Measurements from ENCODE around the gene RLN2.
"Not testable (repeated sequence)": the region's sequence is repeated elsewhere in the genome, so short reads cannot be mapped to it uniquely, and the experiment has no call there.

RLN2 gene, protein sequence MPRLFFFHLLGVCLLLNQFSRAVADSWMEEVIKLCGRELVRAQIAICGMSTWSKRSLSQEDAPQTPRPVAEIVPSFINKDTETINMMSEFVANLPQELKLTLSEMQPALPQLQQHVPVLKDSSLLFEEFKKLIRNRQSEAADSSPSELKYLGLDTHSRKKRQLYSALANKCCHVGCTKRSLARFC

DNA sequence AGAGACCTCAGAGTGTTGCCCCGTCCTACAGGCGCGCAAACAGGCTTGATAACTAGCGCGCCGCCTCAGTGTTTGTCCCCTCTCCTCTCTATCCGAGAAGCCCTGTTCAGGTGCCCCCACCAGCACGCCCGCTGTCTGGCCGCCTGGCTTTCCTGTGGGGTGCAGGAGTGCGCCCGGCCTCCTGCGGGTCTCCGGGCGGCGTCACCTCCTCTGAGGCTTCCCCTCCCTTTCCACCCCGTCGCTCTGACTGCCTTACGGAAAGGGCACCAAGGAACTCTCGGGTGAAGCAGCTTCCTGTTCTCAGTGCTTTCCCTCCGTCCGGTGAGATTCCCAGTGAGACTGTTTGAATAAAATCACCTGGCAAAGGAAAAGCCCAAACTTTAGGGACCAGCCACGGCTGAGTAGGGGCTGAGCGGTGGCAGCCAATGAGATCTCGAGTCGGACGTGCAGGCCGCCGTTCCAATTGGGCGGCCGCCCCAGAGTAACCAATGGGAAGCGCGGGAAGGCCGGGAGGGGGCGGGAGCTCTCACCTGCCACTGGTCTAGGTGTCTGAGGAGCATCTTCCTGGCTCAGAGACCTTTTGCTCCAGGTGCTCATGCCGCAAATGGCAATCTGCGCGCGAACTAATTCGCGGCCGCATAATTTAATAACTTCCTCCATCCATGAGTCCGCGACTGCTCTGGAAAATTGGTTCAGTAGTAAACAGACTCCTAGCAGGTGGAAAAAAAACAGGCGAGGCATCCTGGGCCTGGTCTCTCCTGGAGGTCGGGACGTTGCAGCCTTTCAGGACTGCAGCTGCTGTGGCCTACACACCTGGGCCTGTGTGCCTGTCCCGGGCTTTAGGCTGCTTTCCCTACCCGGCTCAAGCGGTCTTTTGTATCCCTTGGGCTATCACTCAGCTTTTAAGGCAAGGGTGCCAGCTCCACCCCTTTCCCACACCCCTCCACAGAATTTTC lies at the start of gene RLN2:
RLN2 (minus strand) TSS at position 877 of the 956 bp plus-strand sequence; CDS start at position 741, 136 bp downstream.
- DNase-seq (ENCODE audit: low spot score): not testable (repeated sequence)

DNA sequence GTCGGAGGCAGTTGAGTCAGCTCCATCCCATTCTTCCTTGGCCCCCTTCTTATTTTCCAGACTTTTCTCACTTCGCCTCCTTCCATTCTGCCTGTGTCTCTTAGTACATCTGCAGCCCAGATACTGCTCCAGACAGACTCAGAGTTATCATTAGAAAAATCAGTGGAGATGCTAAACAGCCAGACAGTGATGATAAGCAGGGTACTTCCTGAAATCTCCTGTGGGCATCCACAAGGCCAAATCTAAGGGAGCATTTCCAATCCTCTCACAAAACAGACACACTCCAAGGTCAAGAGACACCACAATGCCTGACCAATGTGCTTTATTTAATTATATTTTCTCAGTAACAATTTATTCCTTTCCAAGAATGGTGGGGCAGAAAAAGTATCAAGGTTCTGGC lies 49.7 kb upstream of the RLN2 start:
- DNase-seq (ENCODE audit: low spot score): no peak

DNA sequence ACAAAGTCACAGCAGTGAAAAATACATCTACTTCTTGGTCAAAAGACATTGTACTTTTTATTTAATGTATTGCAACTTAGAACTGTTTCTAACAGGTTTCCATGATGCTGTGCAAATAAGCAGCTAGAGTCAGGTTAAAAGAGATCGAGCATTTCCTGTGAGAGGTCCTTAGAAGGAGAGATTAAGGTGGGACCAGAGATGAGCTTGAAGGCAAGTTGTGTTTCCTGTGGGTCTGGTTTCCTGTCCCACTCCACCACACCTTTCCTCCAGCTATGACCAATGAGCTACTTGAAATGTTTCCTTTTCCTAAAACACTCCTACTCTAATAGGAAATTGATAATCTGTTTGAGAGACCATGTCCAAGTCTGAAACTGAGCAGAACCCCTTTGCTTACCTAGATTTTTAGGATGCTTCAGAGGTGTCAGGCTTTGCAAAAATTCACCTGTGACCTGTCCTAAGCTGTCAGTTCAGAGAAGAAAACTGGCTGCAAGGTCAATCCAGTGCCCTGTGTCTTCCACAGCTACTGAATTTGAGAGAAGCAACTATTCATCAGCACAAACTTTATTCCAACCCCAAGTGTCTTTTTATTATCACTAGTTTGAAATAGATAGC lies 48.2 kb upstream of the RLN2 start:
- no peak for DNase-seq (ENCODE audit: low spot score)

DNA sequence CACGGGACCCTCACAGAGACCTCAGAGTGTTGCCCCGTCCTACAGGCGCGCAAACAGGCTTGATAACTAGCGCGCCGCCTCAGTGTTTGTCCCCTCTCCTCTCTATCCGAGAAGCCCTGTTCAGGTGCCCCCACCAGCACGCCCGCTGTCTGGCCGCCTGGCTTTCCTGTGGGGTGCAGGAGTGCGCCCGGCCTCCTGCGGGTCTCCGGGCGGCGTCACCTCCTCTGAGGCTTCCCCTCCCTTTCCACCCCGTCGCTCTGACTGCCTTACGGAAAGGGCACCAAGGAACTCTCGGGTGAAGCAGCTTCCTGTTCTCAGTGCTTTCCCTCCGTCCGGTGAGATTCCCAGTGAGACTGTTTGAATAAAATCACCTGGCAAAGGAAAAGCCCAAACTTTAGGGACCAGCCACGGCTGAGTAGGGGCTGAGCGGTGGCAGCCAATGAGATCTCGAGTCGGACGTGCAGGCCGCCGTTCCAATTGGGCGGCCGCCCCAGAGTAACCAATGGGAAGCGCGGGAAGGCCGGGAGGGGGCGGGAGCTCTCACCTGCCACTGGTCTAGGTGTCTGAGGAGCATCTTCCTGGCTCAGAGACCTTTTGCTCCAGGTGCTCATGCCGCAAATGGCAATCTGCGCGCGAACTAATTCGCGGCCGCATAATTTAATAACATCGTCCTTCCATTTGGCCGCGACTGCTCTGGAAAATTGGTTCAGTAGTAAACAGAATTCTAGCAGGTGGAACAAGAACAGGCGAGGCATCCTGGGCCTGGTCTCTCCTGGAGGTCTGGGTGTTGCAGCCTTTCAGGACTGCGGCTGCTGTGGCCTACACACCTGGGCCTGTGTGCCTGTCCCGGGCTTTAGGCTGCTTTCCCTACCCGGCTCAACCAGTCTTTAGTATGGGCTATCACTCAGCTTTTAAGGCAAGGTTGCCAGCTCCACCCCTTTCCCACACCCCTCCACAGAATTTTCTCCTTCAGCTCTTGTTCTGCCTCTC lies 34.8 kb upstream of the RLN2 start, which contains the start of gene RLN1:
RLN1 (minus strand) TSS at position 885 of the 990 bp plus-strand sequence; CDS start at position 755, 130 bp downstream.
- DNase-seq (ENCODE audit: low spot score): not testable (repeated sequence)

DNA sequence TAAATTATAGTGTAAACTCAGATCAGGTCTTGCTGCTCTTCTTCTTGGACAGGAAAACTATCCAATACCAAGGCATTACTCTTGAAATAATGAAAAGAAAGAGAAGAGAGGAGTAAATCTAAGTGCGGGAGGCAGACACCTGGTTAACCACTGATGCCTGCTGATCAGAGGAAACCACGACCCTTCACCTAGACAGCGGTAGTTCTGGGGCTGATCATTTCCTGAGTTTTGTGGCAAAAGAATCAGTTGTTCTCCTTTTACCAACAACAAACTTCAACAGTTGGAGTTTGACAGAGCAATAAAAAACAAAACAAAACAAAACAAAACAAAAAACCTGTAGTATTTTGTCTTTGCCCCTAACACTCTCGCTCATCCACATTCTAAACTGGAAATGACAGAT lies 32.2 kb upstream of the RLN2 start:
- no peak for DNase-seq (ENCODE audit: low spot score)

DNA sequence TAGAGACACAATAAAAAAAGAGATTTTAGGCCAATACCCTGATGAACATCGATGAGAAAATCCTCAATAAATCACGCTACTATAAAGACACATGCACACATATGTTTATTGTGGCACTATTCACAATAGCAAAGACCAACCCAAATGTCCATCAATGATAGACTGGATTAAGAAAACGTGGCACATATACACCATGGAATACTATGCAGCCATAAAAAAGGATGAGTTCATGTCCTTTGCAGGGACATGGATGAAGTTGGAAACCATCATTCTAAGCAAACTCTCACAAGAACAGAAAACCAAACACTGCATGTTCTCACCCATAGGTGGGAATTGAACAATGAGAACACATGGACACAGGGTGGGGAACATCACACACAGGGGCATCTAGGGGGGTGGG lies 26.8 kb upstream of the RLN2 start:
- not testable (repeated sequence) for DNase-seq (ENCODE audit: low spot score)

DNA sequence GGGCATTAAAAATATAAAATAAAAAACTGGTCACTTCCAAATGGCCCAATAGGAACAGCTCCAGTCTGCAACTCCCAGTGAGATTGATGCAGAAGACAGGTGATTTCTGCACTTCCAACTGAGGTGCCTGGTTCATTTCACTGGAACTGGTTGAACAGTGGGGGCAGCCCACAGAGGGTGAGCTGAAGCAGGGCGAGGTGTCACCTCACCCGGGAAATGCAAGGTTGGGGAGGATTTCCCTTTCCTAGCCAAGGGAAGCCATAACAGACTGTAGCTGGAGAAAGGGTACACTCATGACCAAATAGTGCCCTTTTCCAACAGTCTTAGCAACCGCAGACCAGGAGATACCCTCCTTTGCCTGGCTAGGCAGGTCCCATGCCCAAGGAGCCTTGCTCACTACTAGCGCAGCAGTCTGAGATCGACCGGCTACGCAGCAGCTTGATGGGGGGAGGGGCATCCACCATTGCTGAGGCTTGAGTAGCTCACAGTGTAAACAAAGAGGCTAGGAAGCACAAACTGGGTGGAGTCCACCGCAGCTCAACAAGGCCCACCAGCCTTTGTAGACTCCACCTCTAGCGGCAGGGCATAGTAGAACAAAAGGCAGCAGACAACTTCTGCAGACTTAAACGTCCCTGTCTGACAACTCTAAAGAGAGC lies 22.5 kb upstream of the RLN2 start:
- no peak for DNase-seq (ENCODE audit: low spot score)

DNA sequence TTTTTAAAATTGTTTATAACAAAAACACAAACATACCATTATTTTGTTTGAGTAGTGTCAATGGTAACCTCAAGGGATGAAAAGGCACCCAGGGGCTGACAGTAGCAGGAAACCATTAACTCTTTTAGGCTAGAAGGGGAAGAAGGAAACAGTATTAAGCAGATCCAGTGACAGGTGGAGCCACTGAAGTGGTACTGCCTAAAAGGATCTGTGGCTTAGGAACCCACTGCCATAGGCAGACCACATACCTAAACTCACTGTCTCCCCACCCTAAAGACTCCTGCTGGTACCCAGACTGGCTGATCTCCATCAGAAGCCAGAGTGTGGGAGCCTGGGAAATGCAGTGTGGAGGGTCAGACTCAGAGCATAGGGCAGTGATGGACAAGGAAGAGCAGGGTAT lies 21.7 kb upstream of the RLN2 start:
- DNase-seq (ENCODE audit: low spot score): no peak

DNA sequence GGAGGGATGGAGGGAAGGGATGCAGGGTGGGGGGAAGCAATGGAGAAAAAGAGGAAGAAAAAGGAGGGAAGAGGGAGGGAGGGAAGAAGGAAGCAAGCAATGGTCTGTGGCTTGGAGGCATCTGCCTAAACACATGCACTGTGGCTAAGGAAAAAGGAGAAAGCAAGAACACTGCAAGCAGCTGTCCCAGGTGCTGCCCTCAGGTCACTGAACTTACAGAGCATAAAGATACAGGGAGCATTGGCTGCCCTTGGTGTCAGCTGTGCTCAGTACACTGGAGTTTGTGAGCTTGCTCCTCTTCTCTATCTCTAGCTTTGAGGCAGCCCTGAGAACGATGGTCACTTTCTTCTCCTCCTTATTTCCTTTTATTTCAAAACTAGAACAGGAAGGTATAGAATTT lies 17.1 kb upstream of the RLN2 start:
- not testable (repeated sequence) for DNase-seq (ENCODE audit: low spot score)

DNA sequence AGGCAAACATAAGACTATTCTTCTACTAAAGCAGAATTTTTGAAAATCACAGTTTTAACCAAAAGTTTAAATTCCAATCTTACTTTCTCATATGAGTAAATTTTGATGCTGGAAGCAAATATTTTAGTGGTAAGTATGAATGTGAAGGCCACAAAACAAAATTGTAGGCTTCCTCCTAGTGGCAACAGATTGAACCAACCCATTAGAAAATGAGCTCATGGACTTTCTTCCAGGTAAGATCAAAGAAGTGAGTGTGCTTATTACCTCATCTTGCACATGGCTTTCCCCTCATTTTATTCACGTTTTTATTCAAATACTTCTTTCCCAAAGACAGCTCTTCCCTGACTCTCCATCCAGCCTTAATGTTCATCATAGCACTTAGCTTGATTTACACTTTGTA lies 16.5 kb upstream of the RLN2 start:
- no peak for DNase-seq (ENCODE audit: low spot score)

DNA sequence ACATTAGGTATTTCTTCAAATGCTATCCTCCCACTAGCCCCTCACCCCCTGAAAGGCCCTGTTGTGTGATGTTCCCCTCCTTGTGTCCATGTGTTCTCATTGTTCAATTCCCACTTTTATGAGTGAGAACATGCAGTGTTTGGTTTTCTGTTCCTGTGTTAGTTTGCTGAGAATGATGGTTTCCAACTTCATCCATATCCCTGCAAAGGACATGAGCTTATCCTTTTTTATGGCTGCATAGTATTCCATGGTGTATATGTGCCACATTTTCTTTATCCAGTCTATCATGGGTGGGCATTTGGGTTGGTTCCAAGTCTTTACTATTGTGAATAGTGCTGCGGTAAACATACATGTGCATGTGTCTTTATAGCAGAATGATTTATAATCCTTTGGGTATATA lies 11.9 kb upstream of the RLN2 start:
- not testable (repeated sequence) for DNase-seq (ENCODE audit: low spot score)

DNA sequence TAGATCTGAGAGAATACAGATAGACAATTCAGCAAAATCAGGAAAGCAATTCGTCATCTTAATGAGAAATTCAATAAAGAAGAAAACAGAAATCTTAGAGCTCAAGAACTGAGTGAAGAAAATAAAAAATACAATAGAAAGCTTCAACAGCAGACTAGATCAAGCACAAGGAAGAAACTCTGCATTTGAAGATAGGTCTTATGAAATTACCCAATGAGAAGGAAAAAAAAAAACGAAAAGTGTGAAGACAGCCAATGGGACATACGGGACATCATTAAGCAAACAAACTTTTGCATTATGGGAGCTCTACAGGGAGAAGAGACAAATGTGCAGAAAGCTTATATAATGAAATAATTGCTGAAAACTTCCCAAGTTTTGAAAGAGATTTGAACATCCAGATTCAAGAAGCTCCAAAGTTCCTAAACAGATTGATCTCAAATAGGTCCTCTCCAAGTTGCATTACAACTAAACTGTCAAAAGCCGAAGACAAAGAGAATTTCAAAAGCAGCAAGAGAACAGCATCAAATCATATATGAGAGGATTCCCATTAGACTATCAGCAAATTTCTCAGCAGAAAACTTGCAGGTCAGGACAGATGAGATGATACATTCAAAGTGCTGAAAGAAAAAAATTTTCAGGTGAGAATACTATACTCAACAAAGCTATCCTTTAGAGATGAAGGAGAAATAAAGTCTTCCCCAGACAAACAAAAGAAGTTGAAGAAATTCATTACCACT lies 10.8 kb upstream of the RLN2 start:
- no peak for DNase-seq (ENCODE audit: low spot score)

DNA sequence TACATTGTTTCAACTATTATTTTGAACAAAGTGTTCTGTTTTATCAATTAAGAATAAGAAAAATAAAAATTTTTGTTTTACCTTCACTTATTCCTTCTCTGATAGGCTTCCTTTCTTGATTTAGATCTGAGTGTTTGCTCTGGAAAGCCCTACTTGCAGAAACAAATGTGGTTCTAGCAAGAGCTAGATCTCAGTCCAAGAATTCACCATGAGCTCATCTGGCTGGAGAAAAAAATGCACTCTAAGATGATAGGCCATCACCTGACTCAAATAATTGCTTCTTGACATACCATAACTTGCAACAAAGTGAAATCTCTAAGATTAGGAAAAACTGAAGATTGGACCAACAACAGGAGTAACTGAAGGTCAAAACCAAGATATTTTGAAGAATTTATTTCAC lies 6.3 kb upstream of the RLN2 start:
- no peak for DNase-seq (ENCODE audit: low spot score)

DNA sequence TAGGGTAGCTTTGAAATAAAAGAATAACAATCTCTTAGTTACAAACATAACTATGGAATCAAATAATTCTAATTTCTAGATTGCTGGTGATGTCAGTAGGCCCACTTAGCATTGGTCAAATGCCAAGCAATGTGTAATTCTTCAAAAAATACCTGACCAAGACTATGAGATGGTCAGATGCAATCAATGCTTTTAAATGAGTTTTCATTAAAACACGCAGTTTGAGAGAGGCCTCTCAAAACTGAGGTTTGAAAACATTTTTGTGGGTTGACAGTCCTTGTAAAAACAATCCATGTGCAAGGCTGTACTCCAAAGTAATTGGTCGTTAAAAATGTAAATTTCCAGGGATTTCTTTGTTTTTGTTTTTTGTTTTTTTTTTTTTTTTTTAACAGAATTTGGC lies 1.2 kb upstream of the RLN2 start:
- DNase-seq (ENCODE audit: low spot score): no peak

DNA sequence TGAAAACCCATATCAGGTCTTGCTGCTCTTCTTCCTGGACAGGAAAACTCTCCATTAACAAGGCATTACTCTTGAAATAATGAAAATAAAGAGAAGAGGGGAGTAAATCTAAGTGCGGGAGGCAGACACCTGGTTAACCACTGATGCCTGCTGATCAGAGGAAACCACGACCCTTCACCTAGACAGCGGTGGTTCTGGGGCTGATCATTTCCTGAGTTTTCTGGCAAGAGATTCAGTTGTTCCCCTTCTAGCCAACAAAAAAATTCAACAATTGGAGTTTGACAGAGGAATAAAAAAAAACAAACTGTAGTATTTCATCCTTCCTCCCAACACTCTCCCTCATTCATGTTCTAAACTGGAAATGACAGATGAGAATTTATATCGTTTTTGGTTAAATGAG lies 3.0 kb downstream of the RLN2 start:
- DNase-seq (ENCODE audit: low spot score): no peak

DNA sequence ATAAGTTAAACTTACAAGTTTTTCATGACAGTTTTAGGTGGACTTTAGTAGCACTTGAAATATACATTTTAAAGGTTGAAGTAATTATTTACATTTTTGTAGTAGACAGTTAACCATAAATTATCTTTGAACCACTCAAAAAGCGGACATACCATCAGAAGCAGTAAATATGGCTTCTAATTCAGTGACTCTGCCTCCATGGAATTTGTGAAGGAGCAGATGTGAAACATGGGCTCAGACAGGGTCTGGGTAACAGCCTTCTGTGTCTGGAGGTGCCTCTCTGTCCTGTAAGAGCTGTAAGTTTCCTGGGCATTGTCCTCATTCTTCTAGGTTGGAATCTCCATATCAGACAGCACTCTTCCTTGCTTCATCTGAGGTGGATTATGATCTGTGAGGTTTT lies 12.4 kb downstream of the RLN2 start:
- no peak for DNase-seq (ENCODE audit: low spot score)

DNA sequence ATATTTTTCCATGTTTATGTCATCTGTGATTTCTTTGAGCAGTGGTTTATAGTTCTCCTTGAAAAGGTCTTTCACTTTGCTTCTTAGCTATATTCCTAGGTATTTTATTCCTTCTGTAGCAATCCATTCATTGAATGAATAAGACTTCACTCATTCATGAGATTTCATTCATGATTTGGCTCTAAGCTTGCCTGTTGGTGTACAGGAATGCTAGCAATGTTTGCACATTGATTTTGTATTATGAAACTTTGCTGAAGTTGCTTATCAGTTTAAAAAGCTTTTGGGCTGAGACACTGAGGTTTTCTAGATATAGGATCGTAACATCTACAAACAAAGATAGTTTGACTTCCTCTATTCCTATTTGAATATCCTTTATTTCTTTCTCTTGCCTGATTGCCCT lies 15.9 kb downstream of the RLN2 start:
- DNase-seq (ENCODE audit: low spot score): no peak

DNA sequence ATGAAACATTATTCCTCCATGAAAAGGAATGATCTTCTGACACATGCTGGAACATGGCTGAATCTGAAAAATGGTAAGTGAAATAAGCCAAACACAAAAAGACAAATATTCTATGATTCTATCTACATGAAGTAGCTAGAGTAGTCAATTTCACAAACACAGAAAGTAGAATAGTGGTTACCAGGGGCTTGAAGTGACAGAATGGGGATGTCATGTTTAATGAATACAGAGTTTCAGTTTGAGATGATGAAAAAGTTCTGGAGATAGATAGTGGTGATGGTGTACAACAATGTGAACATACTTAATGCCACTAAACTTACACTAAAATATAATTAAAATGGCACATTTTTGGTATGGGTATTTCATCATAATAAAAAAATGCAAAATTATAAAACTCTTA lies 18.3 kb downstream of the RLN2 start:
- no peak for DNase-seq (ENCODE audit: low spot score)

DNA sequence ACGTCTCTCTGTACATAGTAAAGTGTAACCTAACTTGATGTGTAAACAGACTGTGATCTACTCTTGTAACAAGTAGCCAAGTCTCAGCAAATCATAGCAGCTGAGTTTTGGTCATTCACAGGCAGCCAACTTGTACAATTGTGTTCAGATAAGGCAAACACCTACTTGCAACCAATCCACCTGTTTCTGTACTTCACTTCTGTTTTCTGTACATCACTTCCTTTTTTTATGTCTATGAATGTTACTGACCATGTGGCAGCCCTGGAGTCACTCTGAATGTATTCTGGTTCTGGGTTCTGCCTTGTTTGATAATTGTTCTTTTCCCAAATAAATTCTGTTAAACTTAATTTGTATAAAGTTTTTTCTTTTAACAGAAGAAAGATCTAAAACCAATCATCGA lies 26.0 kb downstream of the RLN2 start:
- no peak for DNase-seq (ENCODE audit: low spot score)

DNA sequence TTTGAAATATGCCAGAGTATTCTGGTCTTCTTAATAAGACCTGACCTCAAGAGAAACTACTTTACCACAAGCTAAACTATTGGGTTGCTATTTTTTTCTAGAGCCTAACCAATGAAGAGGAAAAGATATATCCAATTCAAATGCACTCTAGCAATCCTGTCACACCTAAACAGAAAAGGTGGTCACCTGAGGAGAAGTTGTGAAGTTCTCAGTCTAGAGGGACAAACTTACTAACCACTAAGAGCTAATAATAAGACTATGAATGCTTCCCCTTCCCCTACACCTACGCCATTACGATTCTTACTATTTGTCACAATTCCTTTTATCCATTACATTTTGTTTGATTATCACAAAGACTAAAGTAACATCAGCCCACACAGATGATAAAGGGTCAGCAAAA lies 29.7 kb downstream of the RLN2 start:
- no peak for DNase-seq (ENCODE audit: low spot score)

Measured in AG08395 (cell line).